ENCODE data around the gene ZNF518B. TPM values are rescaled to one million over a fixed set of nuclear protein-coding genes. Genes with fewer than 3 reads are reported as not detected.

ZNF518B gene
- total RNA-seq, 1 donor from 2014 or later: 44.0 TPM

- H3K36me3 Mint-ChIP-seq: no peaks in the 10 kb centered on the region
- TF ChIP-seq CTCF (conservative IDR thresholded peaks at IDR 0.05): peak; percentile 75
- peaks cover 3% of the 10 kb centered on the region for H3K27me3 Mint-ChIP-seq
- no peak for DNase-seq (ENCODE audit: extremely low spot score, unreplicated experiment)
- peaks cover 4% of the 10 kb centered on the region for H3K4me1 Mint-ChIP-seq (ENCODE audit: unreplicated experiment)
- H3K27ac Mint-ChIP-seq: no peak overlapping the region
- no peak overlapping the region for H3K4me3 Mint-ChIP-seq
- no peaks in the 10 kb centered on the region for H3K9me3 Mint-ChIP-seq
Measured at GRCh38 chr4:10403633-10404445, 53.4 kb downstream of the ZNF518B start.

GRCh38 chr4:10395971-10396580, 61.1 kb downstream of the ZNF518B start:
- no peaks in the 10 kb centered on the region for H3K4me1 Mint-ChIP-seq (ENCODE audit: unreplicated experiment)
- H3K27me3 Mint-ChIP-seq: no peaks in the 10 kb centered on the region
- DNase-seq (ENCODE audit: extremely low spot score, unreplicated experiment): no peak
- no peak overlapping the region for H3K27ac Mint-ChIP-seq
- no peak for TF ChIP-seq CTCF (conservative IDR thresholded peaks at IDR 0.05)
- no peaks in the 10 kb centered on the region for H3K36me3 Mint-ChIP-seq
- no peak overlapping the region for H3K4me3 Mint-ChIP-seq
- H3K9me3 Mint-ChIP-seq: no peaks in the 10 kb centered on the region

Other genes starting within 250 kb of the ZNF518B start
- not detected in 2 replicates for gene CLNK, start 227.3 kb upstream of the ZNF518B start, total RNA-seq (ENCODE audit: low replicate concordance)

Data from type B pancreatic cell (in vitro differentiated cells).